DMS 273 (cell line): Measurements from ENCODE around the gene TMF1.
A peak's percentile ranks its signal among the peaks of the same experiment; 100 is the strongest.

Experiments used
- DNase-seq: peaks from one replicate; lab custom pipeline; 2025; ENCODE audit not compliant: unreplicated experiment; lab: John Stamatoyannopoulos, UW

Gene TMF1, protein sequence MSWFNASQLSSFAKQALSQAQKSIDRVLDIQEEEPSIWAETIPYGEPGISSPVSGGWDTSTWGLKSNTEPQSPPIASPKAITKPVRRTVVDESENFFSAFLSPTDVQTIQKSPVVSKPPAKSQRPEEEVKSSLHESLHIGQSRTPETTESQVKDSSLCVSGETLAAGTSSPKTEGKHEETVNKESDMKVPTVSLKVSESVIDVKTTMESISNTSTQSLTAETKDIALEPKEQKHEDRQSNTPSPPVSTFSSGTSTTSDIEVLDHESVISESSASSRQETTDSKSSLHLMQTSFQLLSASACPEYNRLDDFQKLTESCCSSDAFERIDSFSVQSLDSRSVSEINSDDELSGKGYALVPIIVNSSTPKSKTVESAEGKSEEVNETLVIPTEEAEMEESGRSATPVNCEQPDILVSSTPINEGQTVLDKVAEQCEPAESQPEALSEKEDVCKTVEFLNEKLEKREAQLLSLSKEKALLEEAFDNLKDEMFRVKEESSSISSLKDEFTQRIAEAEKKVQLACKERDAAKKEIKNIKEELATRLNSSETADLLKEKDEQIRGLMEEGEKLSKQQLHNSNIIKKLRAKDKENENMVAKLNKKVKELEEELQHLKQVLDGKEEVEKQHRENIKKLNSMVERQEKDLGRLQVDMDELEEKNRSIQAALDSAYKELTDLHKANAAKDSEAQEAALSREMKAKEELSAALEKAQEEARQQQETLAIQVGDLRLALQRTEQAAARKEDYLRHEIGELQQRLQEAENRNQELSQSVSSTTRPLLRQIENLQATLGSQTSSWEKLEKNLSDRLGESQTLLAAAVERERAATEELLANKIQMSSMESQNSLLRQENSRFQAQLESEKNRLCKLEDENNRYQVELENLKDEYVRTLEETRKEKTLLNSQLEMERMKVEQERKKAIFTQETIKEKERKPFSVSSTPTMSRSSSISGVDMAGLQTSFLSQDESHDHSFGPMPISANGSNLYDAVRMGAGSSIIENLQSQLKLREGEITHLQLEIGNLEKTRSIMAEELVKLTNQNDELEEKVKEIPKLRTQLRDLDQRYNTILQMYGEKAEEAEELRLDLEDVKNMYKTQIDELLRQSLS

DNA sequence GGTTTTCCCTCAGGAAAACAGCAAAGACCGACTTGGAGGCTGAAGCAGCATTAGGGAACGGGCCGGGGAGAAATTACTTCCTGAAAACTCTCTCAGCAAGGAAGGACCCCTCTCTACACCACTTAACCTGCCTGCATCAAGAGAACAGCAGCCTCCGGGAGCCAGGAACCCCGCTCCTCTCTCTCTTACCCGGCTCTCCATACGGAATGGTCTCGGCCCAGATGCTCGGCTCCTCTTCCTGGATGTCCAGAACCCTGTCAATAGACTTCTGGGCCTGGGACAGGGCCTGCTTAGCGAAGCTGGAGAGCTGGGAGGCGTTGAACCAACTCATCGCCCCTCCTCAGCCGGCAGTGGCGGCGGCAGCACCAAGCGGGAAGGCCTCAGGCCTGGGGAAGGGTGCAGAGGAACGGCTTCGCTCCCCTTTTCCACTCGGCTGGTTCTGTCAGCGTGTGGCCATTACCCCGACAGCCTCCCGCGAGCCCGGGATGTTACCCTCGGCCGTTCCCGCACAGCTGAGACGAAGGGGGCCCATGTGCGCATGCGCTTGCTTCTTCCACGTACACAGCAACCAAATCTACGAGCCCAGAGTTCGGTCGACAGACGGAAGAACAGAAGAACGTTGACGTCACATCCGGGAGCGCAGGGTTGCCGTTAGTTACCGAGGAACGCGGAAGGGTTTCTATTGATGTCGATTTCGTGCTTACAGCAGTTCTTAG, at the start of gene TMF1:
Gene TMF1, minus strand, starts transcription at position 578 of the 716 bp plus-strand sequence. Its CDS starts 247 bp downstream, at position 331.
- no peak for DNase-seq

DNA sequence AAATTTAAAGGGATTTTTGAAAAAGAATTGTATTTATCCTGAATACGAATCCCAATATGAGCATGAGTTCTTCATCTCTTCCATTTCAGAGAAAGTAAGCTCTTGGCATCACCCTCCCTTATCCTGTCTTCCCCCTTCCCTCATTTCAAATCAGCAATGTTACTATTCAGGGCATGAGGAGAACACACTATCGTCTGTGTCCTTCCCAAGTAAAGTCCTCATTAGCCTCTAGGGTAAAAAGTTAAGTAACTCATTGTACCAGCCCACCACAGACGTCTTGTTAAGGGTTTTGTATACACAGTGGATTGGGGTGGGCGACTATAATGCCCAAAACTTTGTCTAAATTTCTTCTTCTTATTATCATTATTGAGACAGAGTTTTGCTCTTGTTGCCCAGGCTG, 47.4 kb upstream of the TMF1 start:
- no peak for DNase-seq

DNA sequence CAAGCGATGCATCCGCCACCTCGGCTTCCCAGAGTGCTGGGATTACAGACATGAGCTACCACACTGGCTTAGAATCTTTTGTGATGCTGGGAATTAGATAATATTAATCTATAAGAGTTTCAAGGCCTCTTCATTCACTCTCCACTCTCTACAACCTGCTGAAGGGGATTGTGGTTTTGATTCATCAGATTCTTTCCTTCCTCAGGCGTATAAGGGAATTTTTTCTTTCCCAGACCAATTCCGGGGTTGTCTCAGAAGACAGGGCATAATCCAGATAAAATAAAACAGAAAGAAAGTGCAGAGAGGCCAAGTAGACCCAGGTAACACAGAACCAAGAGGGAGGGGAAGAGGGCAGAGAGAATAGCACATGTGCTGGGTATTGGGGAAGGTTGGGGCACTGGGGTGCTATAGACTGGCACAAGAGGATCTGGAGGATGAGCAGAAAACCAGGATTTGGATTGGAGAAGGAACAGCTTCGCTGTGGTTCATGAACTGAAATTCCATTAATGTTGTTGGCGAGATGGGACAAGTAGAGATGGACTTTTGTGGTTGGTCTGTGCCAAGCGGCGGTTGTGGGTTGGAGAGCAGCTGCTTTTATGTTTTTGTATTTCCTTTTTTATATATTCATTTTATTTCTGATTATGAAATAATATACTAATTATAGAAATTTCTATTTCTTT, 45.4 kb upstream of the TMF1 start:
- no peak for DNase-seq

DNA sequence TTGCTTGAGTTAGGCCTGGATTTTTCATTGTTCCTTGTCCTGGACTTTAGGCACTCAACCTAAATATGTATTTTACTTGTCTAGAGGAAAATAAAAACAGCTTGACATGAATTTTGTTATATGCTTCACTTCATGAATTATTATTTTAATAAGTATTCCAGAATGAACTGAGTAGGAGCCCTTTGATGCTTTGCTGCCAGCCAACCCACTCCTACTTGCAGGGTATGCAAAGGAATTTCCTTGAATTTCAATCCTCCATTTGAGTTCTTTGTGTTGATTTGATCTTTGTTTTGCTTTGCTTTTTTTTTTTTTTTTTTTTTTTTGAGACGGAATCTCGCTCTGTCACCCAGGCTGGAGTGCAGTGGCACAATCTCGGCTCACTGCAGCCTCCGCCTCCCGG, 44.2 kb upstream of the TMF1 start:
- no peak for DNase-seq

DNA sequence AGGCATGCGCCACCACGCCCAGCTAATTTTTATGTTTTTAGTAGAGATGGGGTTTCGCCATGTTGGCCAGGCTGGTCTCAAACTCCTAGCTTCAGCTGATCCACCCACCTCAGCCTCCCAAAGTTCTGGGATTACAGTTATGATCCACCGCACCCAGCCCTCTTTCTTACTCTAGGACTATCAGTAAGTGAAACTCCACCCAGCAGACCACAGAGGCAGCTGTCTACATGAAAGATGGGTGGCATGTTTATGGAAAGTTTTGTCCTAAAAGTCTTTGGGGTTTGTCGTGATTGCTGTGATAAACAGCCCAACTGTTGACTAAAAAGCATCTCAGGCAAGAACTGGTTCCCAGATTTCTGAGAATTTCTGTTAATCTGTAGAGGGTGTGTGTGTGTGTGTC, 43.5 kb upstream of the TMF1 start:
- no peak for DNase-seq

DNA sequence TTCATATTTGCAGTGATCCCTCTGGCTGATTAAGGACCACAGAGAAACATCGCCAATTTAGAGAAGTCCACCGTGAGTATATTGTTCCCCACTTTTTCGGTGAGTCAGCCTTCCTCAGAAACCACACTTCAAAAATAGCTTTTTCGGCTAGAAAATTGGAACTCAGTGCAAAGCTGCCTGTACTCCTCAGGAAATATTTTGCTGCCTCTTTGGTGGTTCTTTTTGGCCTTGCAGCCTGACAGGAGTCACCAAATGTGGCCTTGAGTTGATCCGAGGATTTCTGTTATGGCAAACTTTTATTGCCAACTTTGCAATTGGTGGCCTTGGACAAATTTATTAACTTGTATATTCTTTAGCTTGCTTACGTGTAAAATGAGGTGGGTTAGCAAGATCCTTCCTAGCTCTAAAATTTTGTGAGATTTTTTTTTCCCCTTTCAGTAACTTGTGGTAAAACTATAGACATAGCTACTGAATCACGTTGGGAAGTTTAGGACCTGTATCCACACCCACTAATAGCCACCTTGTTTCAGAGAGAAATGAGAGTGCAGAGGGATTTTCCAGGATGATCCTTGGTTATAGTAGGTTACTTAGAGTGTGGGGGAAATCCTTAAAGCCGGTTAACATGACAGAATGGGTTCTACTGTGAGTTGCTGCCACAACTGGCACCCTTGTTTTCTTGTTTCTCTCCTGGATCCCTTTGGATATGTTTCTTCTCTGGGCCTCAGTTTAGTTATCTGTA, 42.5 kb upstream of the TMF1 start:
- DNase-seq, result no peak

DNA sequence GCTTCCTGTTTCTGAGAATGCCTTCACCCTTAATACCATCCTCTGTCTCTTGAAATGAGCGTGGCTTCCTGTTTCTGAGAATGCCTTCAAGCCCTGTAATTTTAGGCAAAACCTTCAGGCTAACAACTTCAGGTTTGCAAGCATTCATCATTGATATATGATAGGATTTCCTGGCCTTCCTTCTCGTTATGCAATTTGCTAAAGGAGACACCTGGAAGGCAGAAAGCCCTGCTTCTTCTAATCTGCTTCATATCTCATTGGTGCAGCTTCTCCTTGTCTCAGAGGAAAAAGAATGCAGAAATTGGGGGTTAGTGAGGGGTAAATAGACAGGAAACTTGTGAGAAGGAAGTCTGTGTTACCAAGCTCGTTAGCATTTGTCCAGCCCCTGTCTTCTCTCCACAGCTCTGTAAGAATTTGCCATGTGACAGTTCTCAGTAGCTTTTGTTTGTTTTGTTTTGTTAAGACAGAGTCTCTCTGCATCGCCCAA, 39.9 kb upstream of the TMF1 start:
- DNase-seq, result no peak

DNA sequence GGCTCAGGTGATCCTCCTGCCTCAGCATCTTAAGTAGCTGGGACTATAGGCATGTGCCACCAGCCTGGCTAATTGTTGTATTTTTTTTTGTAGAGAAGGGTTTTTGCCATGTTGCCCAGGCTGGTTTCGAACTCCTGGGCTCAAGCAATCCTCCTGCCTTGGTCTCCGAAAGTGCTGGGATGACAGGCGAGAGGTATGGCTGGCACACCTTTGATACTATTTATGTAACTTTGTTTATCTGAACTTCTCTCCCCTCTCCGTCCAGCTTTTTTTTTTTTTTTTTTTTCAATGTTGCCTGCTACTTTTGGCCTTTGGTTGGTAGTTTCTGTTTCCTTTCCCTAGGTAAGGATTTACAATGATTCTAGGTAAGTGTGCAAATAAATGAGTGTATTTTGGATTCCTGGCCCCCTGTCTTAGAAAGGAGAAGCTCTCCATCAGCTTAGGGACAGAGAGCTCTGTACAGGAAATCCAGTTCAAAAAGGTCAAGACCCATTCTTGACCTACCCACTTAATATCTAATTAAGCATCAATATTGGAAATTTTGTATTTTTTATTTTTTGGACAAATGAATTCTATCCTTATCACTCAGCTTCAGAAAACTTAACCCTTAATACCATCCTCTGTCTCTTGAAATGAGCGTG, 39.4 kb upstream of the TMF1 start:
- no peak for DNase-seq

DNA sequence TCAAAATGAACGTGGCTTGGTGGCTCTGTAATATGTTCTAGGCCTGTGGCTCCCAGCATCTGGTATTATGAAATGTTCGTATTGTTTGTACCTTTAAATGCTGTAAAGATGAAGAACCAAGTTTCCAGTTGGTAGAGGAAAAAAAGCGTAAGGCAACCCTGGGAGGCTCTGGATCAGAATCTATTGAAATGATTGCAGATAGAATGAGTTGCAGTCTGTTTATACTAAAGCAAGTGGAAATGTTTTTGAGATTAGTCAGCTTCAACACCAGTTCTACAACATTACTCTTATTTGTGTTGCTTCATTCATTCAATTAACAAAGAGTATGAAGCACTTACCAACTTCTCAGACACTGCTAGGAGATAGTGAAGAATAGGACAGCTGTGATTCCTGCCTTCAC, 37.9 kb upstream of the TMF1 start:
- DNase-seq, result no peak

DNA sequence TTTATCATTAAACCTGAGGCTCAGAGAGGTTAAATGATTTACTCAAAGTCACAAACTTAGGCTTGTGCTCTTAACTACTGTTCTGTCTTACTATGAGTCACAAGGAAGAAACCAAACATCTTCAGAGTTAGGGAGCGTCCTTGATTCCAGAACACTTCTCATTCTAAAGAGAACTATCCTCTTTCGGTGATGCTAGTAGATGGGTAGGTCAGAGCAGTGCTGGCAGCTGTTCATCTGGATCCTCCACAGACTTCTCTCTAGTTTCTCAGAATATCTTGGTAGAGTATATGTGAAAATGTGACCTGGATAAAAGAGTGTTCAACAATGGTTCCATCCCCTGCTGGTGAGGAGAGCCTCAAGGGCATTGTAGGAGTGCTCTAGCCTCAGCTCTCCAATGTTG, 35.9 kb upstream of the TMF1 start:
- DNase-seq, result no peak

DNA sequence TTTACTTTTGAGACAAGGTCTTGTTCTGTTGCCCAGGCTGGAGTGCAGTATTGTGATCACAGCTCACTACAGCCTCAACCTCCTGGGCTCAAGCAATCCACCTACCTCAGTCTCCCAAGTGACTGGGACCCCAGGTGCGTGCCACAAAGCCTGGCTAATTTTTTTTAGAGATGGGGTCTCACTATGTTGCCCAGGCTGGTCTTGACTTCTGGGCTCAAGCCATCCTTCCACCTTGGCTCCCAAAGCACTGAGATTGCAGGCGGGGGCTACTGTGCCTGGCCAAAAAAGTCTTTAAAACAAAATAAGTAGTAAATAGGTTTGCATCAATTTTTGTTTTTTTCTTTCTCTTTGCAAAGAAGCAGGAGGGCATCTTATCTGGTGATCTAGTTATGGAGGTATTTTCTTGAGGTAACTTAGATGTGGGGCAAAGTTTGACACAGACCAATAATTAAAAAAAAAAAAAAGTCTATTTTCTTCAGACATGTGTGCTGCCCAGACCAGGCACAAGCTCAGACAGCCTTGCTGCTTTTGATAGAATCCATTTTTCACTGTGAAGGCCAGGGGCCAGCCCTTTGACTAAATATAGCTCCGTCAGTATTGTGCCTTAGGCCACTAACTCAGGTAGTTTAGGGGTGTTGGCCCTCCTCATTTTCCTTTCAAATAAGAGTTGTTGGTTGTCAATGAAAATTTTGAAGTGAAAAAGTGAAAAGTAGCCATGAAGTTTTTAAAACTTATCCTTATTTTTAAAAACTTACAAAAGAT, 35.1 kb upstream of the TMF1 start:
- DNase-seq, result no peak

DNA sequence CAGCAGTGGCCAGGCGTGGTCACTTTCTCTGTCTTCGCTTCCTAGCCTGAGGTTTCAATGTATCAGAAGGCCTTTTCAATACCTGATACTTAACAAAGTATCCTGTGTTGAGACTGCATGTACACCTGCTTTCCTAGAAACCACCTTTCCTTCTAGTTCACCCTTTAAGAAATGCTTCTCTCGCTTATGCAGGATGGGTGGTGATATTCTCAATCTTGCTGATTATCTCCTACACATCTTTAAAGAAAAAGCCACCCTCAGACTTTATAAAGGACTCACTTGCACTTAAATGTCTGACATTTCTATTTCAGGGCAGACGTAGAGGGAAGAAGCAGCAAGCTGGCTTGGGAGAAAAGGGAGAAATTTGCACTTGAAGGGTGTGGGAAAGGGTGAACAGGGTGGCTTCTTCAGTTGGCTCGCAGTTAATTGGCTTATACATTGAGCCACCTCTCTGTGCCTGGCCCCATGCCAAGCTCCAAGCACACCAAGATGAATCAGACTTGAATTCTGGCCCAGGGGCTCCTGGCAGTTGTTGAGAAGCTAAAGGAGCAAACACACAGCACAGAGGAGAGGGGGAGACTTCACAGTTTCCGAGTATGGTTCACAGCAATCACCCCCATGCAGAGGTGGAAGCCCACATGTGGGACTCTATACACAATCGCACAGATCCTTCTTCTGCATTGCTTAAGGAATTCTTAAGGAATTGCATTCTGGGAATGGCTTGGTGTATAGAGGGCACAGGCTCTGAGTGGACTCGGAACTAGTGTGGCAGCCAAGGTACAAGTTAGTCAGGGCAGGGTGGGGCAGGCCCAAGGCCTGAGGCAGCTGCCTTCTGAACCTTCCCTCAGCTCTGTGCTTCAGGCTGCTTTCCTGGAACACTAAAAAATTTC, 33.9 kb upstream of the TMF1 start:
- DNase-seq, result peak; percentile 86

DNA sequence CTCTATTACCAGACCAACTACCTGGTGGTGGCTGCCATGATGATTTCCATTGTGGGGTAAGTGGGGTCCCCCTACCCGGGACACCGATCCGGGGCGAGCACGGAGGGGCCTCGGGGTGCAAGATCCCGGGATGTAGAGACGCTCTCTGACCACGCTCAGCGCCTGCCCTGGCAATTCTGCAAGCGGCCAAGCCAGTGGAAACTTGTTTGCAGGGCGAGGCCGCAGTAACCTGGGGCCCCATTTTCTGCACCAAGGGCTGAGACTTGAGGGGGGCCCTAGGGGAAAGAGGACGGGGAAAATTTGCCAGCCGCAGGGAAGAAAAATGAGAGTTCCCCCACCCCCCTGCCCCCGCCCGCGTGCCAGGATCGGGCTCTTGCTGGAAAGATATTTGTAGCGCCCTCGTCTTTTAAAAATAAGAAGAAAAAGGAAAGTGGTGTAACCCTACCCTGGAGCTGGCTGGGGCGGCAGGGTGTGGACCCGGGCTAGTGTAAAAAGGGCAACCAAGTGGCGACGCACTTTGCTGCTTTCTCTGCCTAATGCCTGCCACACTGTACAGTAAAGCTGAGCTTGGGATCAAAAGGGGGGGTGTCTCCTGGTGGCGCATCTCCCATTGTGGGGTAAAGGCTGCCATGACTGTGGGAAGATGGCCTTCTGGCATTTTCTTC, 33.2 kb upstream of the TMF1 start:
- peak; percentile 50 for DNase-seq

DNA sequence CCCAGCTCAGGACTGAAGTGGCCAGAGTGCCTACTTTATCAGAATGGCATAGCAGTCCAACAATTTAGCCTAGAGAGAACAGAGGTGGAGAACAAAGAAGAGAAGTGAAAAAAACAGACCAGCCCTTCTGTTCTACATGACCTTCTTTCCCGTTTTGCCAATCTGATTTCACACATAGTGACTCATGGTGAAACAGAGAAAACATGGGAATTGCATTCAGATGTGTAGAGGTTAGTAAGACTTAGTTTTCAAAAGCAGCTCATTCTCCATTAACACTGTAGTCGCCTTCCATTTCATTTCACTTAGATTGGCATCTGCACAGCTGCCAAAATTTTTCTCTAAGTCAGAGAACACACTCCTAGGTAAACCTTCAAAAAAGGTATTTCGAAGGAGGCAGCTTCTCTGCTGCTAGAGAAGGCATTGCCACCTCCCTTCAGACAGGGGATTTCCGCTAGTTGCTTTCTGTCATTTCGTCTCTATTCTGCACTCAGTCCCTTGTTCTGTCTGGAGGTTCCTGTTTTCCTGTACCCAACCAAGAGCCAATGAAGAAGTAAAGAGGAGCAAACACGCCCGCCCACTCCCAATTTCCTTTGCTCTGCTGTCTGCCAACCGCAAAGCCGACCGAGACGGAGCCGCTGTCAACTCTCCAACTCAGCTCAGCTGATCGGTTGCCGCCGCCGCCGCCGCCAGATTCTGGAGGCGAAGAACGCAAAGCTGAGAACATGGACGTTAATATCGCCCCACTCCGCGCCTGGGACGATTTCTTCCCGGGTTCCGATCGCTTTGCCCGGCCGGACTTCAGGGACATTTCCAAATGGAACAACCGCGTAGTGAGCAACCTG, 32.4 kb upstream of the TMF1 start, which contains the start of gene ARL6IP5:
Gene ARL6IP5, plus strand, starts transcription at position 612 of the 842 bp plus-strand sequence. Its CDS starts 111 bp downstream, at position 723.
- peak; percentile 93 for DNase-seq

DNA sequence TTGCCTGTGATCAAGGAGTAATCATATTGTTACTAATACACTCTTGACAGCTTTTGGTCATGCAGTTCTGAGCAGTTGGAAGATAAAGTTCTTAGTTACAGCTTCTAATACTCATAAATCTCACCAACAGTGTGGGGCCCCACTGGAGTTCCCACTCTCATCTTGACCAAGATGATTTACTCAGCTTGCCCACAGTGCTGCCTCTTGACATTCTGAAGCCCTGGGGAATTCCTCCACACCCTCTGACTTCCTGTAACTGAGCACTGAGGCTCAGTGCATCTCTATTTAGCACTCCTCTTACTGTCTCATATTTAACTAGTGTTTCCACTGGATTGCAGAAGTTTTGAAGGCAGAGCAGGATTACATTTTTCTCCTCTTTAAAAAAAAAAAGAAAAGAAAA, 30.7 kb upstream of the TMF1 start:
- DNase-seq, result peak; percentile 7

DNA sequence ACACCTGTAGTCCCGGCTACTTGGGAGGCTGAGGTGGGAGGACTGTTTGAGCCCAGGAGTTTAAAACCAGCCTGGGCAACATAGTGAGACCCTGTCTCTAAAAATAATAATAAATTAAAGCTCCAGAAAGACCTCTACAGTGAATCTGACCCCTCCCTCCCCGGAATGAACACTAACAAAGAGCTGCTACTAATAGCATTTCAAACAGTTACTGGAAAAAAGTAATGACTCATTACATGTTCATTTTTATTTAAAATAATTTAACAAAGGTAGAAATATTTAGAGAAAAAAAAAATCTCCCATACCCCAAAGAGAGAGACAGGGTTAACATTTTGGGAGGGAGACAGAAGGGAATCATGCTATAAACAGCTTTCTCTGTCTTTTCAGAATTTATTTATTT, 30.2 kb upstream of the TMF1 start:
- no peak for DNase-seq
